ENCODE results near the gene CLCNKA. TPM values are rescaled to one million over a fixed set of nuclear protein-coding genes. Genes with fewer than 3 reads are reported as not detected.
"Not testable (repeated sequence)": the region's sequence is repeated elsewhere in the genome, so short reads cannot be mapped to it uniquely, and the experiment has no call there.

CLCNKA gene
- total RNA-seq, 2 experiments from 2014 or later: not detected

DNA sequence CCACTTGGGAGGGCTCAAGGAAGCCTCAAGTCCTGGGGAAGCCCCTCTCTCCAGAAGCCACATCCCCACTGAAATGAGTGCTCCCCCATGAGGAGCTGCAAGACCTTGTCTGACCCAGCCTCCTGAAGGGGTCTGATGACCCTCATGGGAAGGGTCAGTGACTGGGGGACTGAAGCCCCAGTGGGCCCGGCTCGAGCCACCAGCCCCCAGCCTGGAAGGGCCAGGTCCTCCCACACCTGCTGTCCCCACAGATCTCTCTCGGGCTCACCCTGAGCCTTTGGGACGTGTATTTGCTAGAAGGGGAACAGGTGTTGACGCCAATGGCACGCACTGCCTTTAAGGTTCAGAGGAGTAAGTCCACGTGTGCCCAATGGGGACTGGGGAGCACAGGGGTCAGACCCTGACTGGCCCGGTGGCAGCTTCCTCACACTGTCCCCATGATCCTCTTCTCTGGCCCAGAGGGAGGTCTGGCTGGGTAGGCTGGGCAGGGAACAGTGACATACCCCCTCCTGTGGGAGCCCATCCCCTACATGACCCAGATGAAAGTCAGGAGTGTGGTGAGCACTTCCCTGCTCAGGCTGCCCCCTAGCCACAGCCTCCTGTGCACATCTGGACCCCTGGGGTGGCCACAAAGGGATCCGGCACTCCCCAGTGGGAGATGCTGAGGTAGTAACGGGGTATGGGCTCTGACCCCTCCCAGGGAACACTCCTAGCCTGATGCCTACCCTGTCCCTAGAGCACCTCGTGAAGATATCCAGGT, 30.2 kb upstream of the CLCNKA start:
- H3K4me1 Mint-ChIP-seq: no peaks in the 10 kb centered on the region
- no peaks in the 10 kb centered on the region for H3K9me3 Mint-ChIP-seq
- peaks cover 2% of the 10 kb centered on the region for H3K27me3 Mint-ChIP-seq
- no peak for DNase-seq
- no peak overlapping the region for H3K4me3 Mint-ChIP-seq
- CTCF ChIA-PET: no interaction called here
- POLR2A ChIA-PET: no interaction called here
- H3K36me3 Mint-ChIP-seq (ENCODE audit: low read depth): no peaks in the 10 kb centered on the region
- H3K27ac Mint-ChIP-seq: no peak overlapping the region

GRCh38 chr1:15992187-15992553, 29.7 kb upstream of the CLCNKA start:
- CTCF ChIA-PET: no interaction called here
- POLR2A ChIA-PET: no interaction called here
- H3K27me3 Mint-ChIP-seq: peaks cover 2% of the 10 kb centered on the region
- H3K9me3 Mint-ChIP-seq: no peaks in the 10 kb centered on the region
- no peaks in the 10 kb centered on the region for H3K4me1 Mint-ChIP-seq
- no peak overlapping the region for H3K27ac Mint-ChIP-seq
- no peaks in the 10 kb centered on the region for H3K36me3 Mint-ChIP-seq (ENCODE audit: low read depth)
- no peak for DNase-seq
- H3K4me3 Mint-ChIP-seq: no peak overlapping the region

GRCh38 chr1:15992582-15993500, 29.0 kb upstream of the CLCNKA start:
- no peaks in the 10 kb centered on the region for H3K4me1 Mint-ChIP-seq
- CTCF ChIA-PET: interaction anchor here (1.5 kb wide), 1 partner anchor 201 kb away, joined by 4 read pairs; no protein-coding TSS in a partner anchor
- POLR2A ChIA-PET: no interaction called here
- H3K36me3 Mint-ChIP-seq (ENCODE audit: low read depth): no peaks in the 10 kb centered on the region
- no peaks in the 10 kb centered on the region for H3K9me3 Mint-ChIP-seq
- DNase-seq: no peak
- no peak overlapping the region for H3K4me3 Mint-ChIP-seq
- peaks cover 2% of the 10 kb centered on the region for H3K27me3 Mint-ChIP-seq
- no peak overlapping the region for H3K27ac Mint-ChIP-seq

DNA sequence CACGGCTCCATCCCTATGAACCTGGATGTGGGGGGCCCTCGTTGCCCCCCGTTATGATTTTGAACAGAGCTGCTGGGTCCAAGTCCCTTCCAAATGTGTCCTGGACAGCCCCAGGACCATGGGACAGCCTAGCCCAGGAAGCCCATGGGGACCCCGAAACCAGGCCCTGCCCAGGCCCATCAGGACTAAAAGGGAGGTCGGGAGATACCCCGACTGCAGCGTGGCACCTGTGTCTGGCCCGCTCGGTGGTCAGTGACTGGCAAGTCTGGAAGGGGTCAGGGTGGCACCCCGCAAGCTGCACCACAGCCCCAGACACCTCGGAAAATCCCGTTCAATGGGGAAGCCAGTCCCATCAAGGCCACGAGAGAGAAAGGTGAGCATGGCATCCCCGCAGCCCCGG, 28.2 kb upstream of the CLCNKA start:
- POLR2A ChIA-PET: no interaction called here
- Mint-ChIP-seq H3K27me3 (peaks cover 2% of the 10 kb centered on the region), H3K27ac (no peak overlapping the region), H3K9me3 (no peaks in the 10 kb centered on the region), H3K36me3 (ENCODE audit: low read depth) (no peaks in the 10 kb centered on the region), H3K4me1 (no peaks in the 10 kb centered on the region), H3K4me3 (no peak overlapping the region)
- CTCF ChIA-PET: interaction anchor here (1.0 to 1.5 kb wide), 3 partner anchors 14 to 202 kb away, joined by 3 to 4 read pairs (median 4); no protein-coding TSS in a partner anchor
- DNase-seq: no peak

- no peaks in the 10 kb centered on the region for H3K9me3 Mint-ChIP-seq
- no peaks in the 10 kb centered on the region for H3K4me1 Mint-ChIP-seq
- CTCF ChIA-PET: interaction anchor here (1.0 to 1.5 kb wide), 6 partner anchors 14 to 207 kb away, joined by 3 to 4 read pairs (median 4); no protein-coding TSS in a partner anchor
- H3K27ac Mint-ChIP-seq: no peak overlapping the region
- POLR2A ChIA-PET: no interaction called here
- H3K36me3 Mint-ChIP-seq (ENCODE audit: low read depth): no peaks in the 10 kb centered on the region
- no peak for DNase-seq
- no peaks in the 10 kb centered on the region for H3K27me3 Mint-ChIP-seq
- H3K4me3 Mint-ChIP-seq: no peak overlapping the region
Observed at GRCh38 chr1:15994081-15994480, 27.8 kb upstream of the CLCNKA start.

DNA sequence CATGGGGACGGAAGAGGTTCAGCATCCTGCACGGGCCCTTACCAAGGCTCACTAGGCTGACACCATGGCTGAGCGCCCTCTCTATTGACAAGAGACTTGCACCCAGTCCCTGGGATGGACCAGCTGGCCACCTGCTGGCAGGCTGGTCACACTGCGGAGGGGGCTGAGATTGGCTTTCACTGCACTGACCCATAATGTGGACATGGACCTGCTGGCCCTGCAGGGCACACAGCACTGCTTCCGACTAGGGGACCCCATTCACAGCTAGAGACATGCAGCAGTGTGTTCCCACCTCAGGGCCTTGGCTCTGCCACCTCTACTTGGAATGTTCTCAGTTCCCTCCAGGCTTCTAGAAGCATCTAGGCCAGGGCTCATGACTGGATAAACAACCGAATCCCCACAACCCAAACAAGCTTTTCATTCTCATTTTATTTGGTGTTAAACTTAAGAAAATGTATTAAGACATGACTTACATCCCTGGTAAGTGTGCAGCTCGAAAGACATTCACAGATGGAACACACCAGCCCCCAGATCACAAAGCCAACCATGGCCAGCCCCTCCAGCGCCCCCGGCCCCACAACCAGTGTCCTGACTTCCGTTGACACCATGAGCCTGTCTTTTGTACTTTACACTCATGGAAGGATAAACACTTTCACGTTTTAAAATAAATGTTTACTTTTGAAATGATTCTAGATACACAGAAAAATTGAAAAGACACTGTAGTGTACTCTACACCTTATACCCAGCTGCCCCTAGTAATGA, 27.1 kb upstream of the CLCNKA start:
- ChIA-PET POLR2A (no interaction called here), CTCF (interaction anchor here (0.6 to 1.5 kb wide), 10 partner anchors 13 to 309 kb away, joined by 3 to 4 read pairs (median 3); partner anchors contain the start of gene ZBTB17)
- no peaks in the 10 kb centered on the region for H3K4me1 Mint-ChIP-seq

GRCh38 chr1:15997076-15997585, 24.7 kb upstream of the CLCNKA start:
- no peaks in the 10 kb centered on the region for H3K9me3 Mint-ChIP-seq
- H3K4me3 Mint-ChIP-seq: no peak overlapping the region
- DNase-seq: no peak
- POLR2A ChIA-PET: no interaction called here
- CTCF ChIA-PET: interaction anchor here (0.7 to 1.3 kb wide), 5 partner anchors 9 to 202 kb away, joined by 3 to 4 read pairs (median 3); no protein-coding TSS in a partner anchor
- no peaks in the 10 kb centered on the region for H3K36me3 Mint-ChIP-seq (ENCODE audit: low read depth)
- no peak overlapping the region for H3K27ac Mint-ChIP-seq
- no peaks in the 10 kb centered on the region for H3K27me3 Mint-ChIP-seq
- H3K4me1 Mint-ChIP-seq: no peaks in the 10 kb centered on the region

More for the DNA sequence above, 27.1 kb upstream of the CLCNKA start:
- no peak overlapping the region for H3K4me3 Mint-ChIP-seq
- H3K36me3 Mint-ChIP-seq (ENCODE audit: low read depth): no peaks in the 10 kb centered on the region
- H3K27ac Mint-ChIP-seq: no peak overlapping the region
- peak; percentile 37 for DNase-seq
- H3K27me3 Mint-ChIP-seq: no peaks in the 10 kb centered on the region
- no peaks in the 10 kb centered on the region for H3K9me3 Mint-ChIP-seq

DNA sequence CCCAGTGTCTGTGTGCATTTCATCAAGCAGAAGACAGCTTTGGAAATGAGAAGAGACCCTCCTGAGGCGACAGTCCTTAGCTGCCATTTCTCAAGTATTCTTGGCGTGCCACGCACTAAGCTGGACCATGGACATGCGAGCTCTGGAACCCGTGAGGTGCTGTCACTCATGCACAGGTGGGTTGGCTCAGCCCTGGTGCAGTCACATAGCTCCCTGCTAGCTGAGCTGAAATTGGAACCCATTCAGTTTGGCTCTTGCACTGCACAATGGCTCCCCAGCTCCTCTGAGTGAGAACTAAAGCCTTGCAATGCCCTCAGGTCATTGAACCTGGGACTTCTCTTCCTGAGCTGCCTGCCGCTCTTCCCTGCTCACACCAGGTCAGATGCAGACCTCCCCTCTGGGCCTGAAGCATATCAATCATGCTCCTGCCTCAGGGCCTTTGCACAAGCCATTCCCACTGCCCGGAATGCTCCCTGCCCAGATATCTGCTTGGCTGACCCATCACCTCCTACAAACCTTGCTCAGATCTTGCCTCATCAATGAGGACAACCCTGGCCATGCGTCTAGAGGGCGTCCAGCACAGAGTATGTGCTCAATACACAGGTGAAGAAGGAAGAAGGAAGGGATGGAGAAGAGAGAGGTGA, 24.1 kb upstream of the CLCNKA start:
- Mint-ChIP-seq H3K27ac (no peak overlapping the region), H3K4me1 (no peaks in the 10 kb centered on the region), H3K27me3 (no peaks in the 10 kb centered on the region), H3K9me3 (no peaks in the 10 kb centered on the region), H3K4me3 (no peak overlapping the region), H3K36me3 (ENCODE audit: low read depth) (no peaks in the 10 kb centered on the region)
- ChIA-PET POLR2A (no interaction called here), CTCF (interaction anchor here (0.7 to 1.3 kb wide), 6 partner anchors 8 to 202 kb away, joined by 3 to 4 read pairs (median 3); no protein-coding TSS in a partner anchor)
- DNase-seq: no peak

DNA sequence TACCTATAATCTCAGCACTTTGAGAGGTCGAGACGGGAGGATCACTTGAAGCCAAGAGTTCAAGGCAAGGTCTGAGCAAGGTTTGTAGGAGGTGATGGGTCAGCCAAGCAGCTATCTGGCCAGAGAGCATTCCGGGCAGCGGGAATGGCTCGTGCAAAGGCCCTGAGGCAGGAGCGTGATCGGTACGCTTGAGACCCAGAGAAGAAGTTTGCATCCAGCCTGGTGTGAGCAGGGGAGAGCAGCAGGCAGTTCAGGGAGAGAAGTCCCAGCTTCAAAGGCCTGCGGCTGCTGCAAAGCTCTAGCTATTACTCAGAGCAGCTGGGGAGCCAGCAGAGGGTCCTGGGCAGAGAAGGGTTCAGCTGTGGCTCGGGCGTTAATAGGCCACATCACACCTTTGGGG, 22.9 kb upstream of the CLCNKA start:
- Mint-ChIP-seq H3K27ac (no peak overlapping the region), H3K36me3 (ENCODE audit: low read depth) (no peaks in the 10 kb centered on the region), H3K9me3 (no peaks in the 10 kb centered on the region), H3K4me3 (no peak overlapping the region), H3K27me3 (no peaks in the 10 kb centered on the region), H3K4me1 (no peaks in the 10 kb centered on the region)
- POLR2A ChIA-PET: no interaction called here
- CTCF ChIA-PET: interaction anchor here (1.3 kb wide), 1 partner anchor 9 kb away, joined by 3 read pairs; no protein-coding TSS in a partner anchor
- DNase-seq: no peak

GRCh38 chr1:16001274-16001673, 20.6 kb upstream of the CLCNKA start:
- H3K4me1 Mint-ChIP-seq; CTCF ChIA-PET; DNase-seq; H3K27ac Mint-ChIP-seq; H3K27me3 Mint-ChIP-seq; H3K4me3 Mint-ChIP-seq; H3K36me3 Mint-ChIP-seq (ENCODE audit: low read depth); H3K9me3 Mint-ChIP-seq; POLR2A ChIA-PET: not testable (repeated sequence)

GRCh38 chr1:16005597-16005996, 16.2 kb upstream of the CLCNKA start:
- H3K27ac Mint-ChIP-seq: no peak overlapping the region
- H3K4me3 Mint-ChIP-seq: no peak overlapping the region
- H3K27me3 Mint-ChIP-seq: no peaks in the 10 kb centered on the region
- DNase-seq: no peak
- H3K9me3 Mint-ChIP-seq: no peaks in the 10 kb centered on the region
- no peaks in the 10 kb centered on the region for H3K36me3 Mint-ChIP-seq (ENCODE audit: low read depth)
- CTCF ChIA-PET: interaction anchor here (0.6 to 1.4 kb wide), 3 partner anchors 9 to 190 kb away, joined by 3 to 4 read pairs (median 3); no protein-coding TSS in a partner anchor
- POLR2A ChIA-PET: no interaction called here
- no peaks in the 10 kb centered on the region for H3K4me1 Mint-ChIP-seq

DNA sequence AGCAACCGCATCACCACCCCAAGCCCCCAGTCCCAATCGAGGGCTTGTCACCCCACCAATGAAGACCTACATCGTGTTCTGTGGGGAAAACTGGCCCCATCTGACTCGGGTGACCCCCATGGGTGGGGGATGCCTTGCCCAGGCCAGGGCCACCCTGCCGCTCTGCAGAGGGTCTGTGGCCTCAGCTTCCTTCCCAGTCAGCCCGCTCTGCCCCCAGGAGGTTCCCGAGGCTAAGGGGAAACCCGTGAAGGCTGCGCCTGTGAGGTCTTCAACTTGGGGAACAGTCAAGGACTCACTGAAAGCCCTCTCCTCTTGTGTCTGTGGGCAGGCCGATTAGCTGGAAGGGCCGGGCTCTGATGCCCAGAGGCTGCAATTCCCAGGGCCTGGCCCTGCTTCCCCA, 15.8 kb upstream of the CLCNKA start:
- Mint-ChIP-seq H3K27me3 (no peaks in the 10 kb centered on the region), H3K27ac (no peak overlapping the region), H3K4me1 (no peaks in the 10 kb centered on the region), H3K9me3 (no peaks in the 10 kb centered on the region), H3K36me3 (ENCODE audit: low read depth) (no peaks in the 10 kb centered on the region), H3K4me3 (no peak overlapping the region)
- ChIA-PET POLR2A (no interaction called here), CTCF (interaction anchor here (0.6 to 1.4 kb wide), 3 partner anchors 9 to 190 kb away, joined by 3 to 4 read pairs (median 3); no protein-coding TSS in a partner anchor)
- DNase-seq: no peak
